ENCODE measurements around the gene HCFC2. TPM values are rescaled to one million over a fixed set of nuclear protein-coding genes. Genes with fewer than 3 reads are reported as not detected.

HCFC2 gene
- total RNA-seq, 6 experiments from 2014 or later = 7.3 to 12.7 (median 9.7) TPM

GRCh38 chr12:104049278-104049902, 14.9 kb upstream of the HCFC2 start:
- intact Hi-C loops (cut with DNase I) = no loop called here
- H3K4me3 ChIP-seq = peak overlapping the region; percentile 12 to 19 (median 19)
- ATAC-seq = no peak

GRCh38 chr12:104049903-104050356, 14.4 kb upstream of the HCFC2 start, which contains the start of gene GLT8D2:
Gene GLT8D2 (minus strand): TSS chr12:104050187. CDS start chr12:104019648, 30,539 bp downstream.
- intact Hi-C loops (cut with DNase I) = no loop called here
- H3K27ac ChIP-seq = no peak within 1 kb of the TSS
- DNase-seq (peak in 1 of 3 donors; percentile 30), ATAC-seq (peak; percentile 48 to 69 (median 56))
- peak within 1 kb of the TSS; percentile 12 to 19 (median 19) for H3K4me3 ChIP-seq
- TF ChIP-seq POLR2A (IDR thresholded peaks at IDR 0.05) (no peak), CTCF (IDR thresholded peaks at IDR 0.05) (no peak)
- no peaks in the 10 kb centered on the region for H3K36me3 ChIP-seq
- no peaks in the 10 kb centered on the region for H3K27me3 ChIP-seq
- H3K9me3 ChIP-seq = no peaks in the 10 kb centered on the region
- WGBS (ENCODE audit: insufficient coverage, low coverage, low lambda C conversion rate, missing lambda C conversion rate) = 7% methylated on average over 13 of the region's 24 CpGs
- H3K4me1 ChIP-seq = no peaks in the 10 kb centered on the region

More at GRCh38 chr12:104049278-104049902, 14.9 kb upstream of the HCFC2 start:
- Histone ChIP-seq H3K27me3 (no peaks in the 10 kb centered on the region), H3K4me1 (no peaks in the 10 kb centered on the region), H3K27ac (no peak overlapping the region), H3K9me3 (no peaks in the 10 kb centered on the region), H3K36me3 (no peaks in the 10 kb centered on the region)
- no peak for TF ChIP-seq POLR2A (IDR thresholded peaks at IDR 0.05)
- TF ChIP-seq CTCF (IDR thresholded peaks at IDR 0.05) = no peak
- 38% methylated on average over 8 of the region's 9 CpGs for WGBS (ENCODE audit: insufficient coverage, low coverage, low lambda C conversion rate, missing lambda C conversion rate)
- no peak for DNase-seq

- WGBS (ENCODE audit: insufficient coverage, low coverage, low lambda C conversion rate, missing lambda C conversion rate) = 51% methylated on average over 3 of the region's 3 CpGs
- H3K27me3 ChIP-seq = no peaks in the 10 kb centered on the region
- no peaks in the 10 kb centered on the region for H3K36me3 ChIP-seq
- peaks cover 0 to 2% (median 0%) of the 10 kb centered on the region in 4 donors for H3K4me1 ChIP-seq
- no peaks in the 10 kb centered on the region for H3K9me3 ChIP-seq
- intact Hi-C loops (cut with DNase I) = no loop called here
- DNase-seq (no peak), ATAC-seq (no peak)
- peak overlapping the region in 1 of 3 donors; percentile 19 for H3K4me3 ChIP-seq
- H3K27ac ChIP-seq = no peak overlapping the region
- TF ChIP-seq CTCF (IDR thresholded peaks at IDR 0.05) (no peak), POLR2A (IDR thresholded peaks at IDR 0.05) (no peak)
These were observed 13.9 kb upstream of the HCFC2 start for GRCh38 chr12:104050436-104050835.

GRCh38 chr12:104054681-104055346, 9.5 kb upstream of the HCFC2 start:
- WGBS (ENCODE audit: insufficient coverage, low coverage, low lambda C conversion rate, missing lambda C conversion rate) = 92% methylated on average over 2 of the region's 4 CpGs
- Histone ChIP-seq H3K4me3 (no peak overlapping the region), H3K27me3 (no peaks in the 10 kb centered on the region), H3K27ac (no peak overlapping the region), H3K36me3 (no peaks in the 10 kb centered on the region), H3K4me1 (peaks cover 0 to 23% (median 7%) of the 10 kb centered on the region in 4 donors), H3K9me3 (no peaks in the 10 kb centered on the region)
- ATAC-seq = no peak
- intact Hi-C loops (cut with DNase I) = no loop called here
- DNase-seq = no peak
- TF ChIP-seq CTCF (IDR thresholded peaks at IDR 0.05) (no peak), POLR2A (IDR thresholded peaks at IDR 0.05) (no peak)
